Fibroblast of villous mesenchyme (primary cell): Measurements from ENCODE around the gene CPNE7. TPM values are rescaled to one million over a fixed set of nuclear protein-coding genes. Genes with fewer than 3 reads are reported as not detected.

Source experiments
- DNase-seq: peaks from one replicate; pipeline ENCODE4 v3.0.0-alpha.2; 2010; ENCODE audit warnings: low read depth
- H3K4me3 ChIP-seq: 2 replicates; pipeline ENCODE4 v1.5.1; 2011; ENCODE audit warnings: low read depth, mild to moderate bottlenecking, low read length
- CTCF ChIP-seq: IDR thresholded peaks from 2 replicates; pipeline ENCODE4 v1.5.1; 2012; ENCODE audit warnings: low read depth, mild to moderate bottlenecking, low read length; ENCODE audit not compliant: insufficient read depth
- total RNA-seq: library from RNA; depleted of rRNA; stranded (reverse); fragments of >200 nt; gene quantifications from 2 replicates; pipeline ENCODE4 v1.2.3, GENCODE V29; 2012

CPNE7 gene
- total RNA-seq, 1 donor, result 9.5 TPM

GRCh38 chr16:89638455-89638854, 62.9 kb downstream of the CPNE7 start:
- no peak overlapping the region for H3K4me3 ChIP-seq
- TF ChIP-seq CTCF, result no peak
- no peak for DNase-seq

GRCh38 chr16:89639385-89639784, 63.8 kb downstream of the CPNE7 start:
- TF ChIP-seq CTCF, result no peak
- no peak for DNase-seq
- H3K4me3 ChIP-seq, result no peak overlapping the region

- TF ChIP-seq CTCF, result no peak
- no peak overlapping the region for H3K4me3 ChIP-seq
- no peak for DNase-seq
Measured at GRCh38 chr16:89641458-89642119, 66.0 kb downstream of the CPNE7 start.

GRCh38 chr16:89642574-89642973, 67.0 kb downstream of the CPNE7 start:
- H3K4me3 ChIP-seq, result no peak overlapping the region
- TF ChIP-seq CTCF, result no peak
- no peak for DNase-seq

- no peak for DNase-seq
- no peak for TF ChIP-seq CTCF
- no peak overlapping the region for H3K4me3 ChIP-seq
Measured at GRCh38 chr16:89643769-89644300, 68.3 kb downstream of the CPNE7 start.

- H3K4me3 ChIP-seq, result no peak overlapping the region
- no peak for DNase-seq
- TF ChIP-seq CTCF, result no peak
Measured at GRCh38 chr16:89645122-89645521, 69.6 kb downstream of the CPNE7 start.

- no peak overlapping the region for H3K4me3 ChIP-seq
- DNase-seq, result no peak
- no peak for TF ChIP-seq CTCF
Measured at GRCh38 chr16:89646270-89646669, 70.7 kb downstream of the CPNE7 start.
